HEK293 (cell line): Measurements from ENCODE around the gene TEDC2.

Source experiments
- CTCF ChIA-PET: fragments of 350-600 bp; formaldehyde crosslinking; extraction: SDS; loops from one replicate; lab custom pipeline; 2021; ENCODE audit warnings: antibody characterized with exemption; lab: Yijun Ruan, JAX
- POLR2A ChIA-PET: fragments of 300-600 bp; formaldehyde crosslinking; extraction: SDS; loops from one replicate; lab custom pipeline; 2020; ENCODE audit warnings: antibody characterized with exemption, inconsistent platforms; lab: Yijun Ruan, JAX
- H3K27ac ChIP-seq: fragments of 200-500 bp; sonication (Bioruptor generic); 2 replicates; pipeline ENCODE4 v1.5.1; 2014; ENCODE audit warnings: low read depth, low read length, control low read depth, inconsistent platforms; ENCODE audit errors: extremely low read depth
- H3K36me3 ChIP-seq, 2 experiments: fragments of 200-500 bp in 1 of 2; sonication (Bioruptor generic) in 1 of 2; 1 replicate in 1 of 2; 2 replicates in 1 of 2; pipeline ENCODE4 v1.5.1; 2014 to 2017; ENCODE audit warnings: inconsistent platforms in 2 of 2, low read length in 2 of 2; ENCODE audit not compliant: control insufficient read depth in 2 of 2, insufficient read depth in 1 of 2
- H3K4me1 ChIP-seq: fragments of 200-500 bp; sonication (Bioruptor generic); 2 replicates; pipeline ENCODE4 v1.5.1; 2014; ENCODE audit warnings: mild to moderate bottlenecking, low read length, inconsistent platforms; ENCODE audit not compliant: control insufficient read depth, insufficient read depth
- H3K4me3 ChIP-seq: 2 replicates; pipeline ENCODE4 v1.5.1; 2011; ENCODE audit warnings: low read depth, mild to moderate bottlenecking, control low read depth, low read length, moderate library complexity
- H3K9me3 ChIP-seq: fragments of 200-500 bp; sonication (Bioruptor generic); 2 replicates; pipeline ENCODE4 v1.5.1; 2014; ENCODE audit warnings: low read depth, low read length, inconsistent platforms; ENCODE audit not compliant: control insufficient read depth, insufficient read depth
- CTCF ChIP-seq: fragments of 450-650 bp; formaldehyde crosslinking; IDR thresholded peaks from 2 replicates; pipeline ENCODE4 v1.5.1; 2016; ENCODE audit warnings: missing biosample characterization, missing genetic modification characterization
- ZBTB26 ChIP-seq: fragments of 450-650 bp; formaldehyde crosslinking; optimal IDR thresholded peaks from 2 replicates; pipeline ENCODE3; 2016; ENCODE audit warnings: missing biosample characterization, mild to moderate bottlenecking, missing genetic modification characterization
- ZBTB49 ChIP-seq: fragments of 450-650 bp; formaldehyde crosslinking; IDR thresholded peaks from 2 replicates; pipeline ENCODE4 v1.5.1; 2016; ENCODE audit warnings: missing biosample characterization, missing genetic modification characterization, low read depth
- ZEB2 ChIP-seq: fragments of 450-650 bp; formaldehyde crosslinking; IDR thresholded peaks from 2 replicates; pipeline ENCODE4 v1.5.1; 2016; ENCODE audit warnings: missing biosample characterization, missing genetic modification characterization
- ZFP69B ChIP-seq: fragments of 450-650 bp; formaldehyde crosslinking; IDR thresholded peaks from 2 replicates; pipeline ENCODE4 v1.5.1; 2016; ENCODE audit warnings: missing biosample characterization, missing genetic modification characterization
- ZNF146 ChIP-seq: fragments of 450-650 bp; formaldehyde crosslinking; IDR thresholded peaks from 2 replicates; pipeline ENCODE4 v1.5.1; 2016; ENCODE audit warnings: missing biosample characterization, missing genetic modification characterization
- ZNF223 ChIP-seq: fragments of 450-650 bp; formaldehyde crosslinking; IDR thresholded peaks from 2 replicates; pipeline ENCODE4 v1.5.1; 2016; ENCODE audit warnings: missing biosample characterization, missing genetic modification characterization
- ZNF324 ChIP-seq: fragments of 450-650 bp; formaldehyde crosslinking; IDR thresholded peaks from 2 replicates; pipeline ENCODE4 v1.5.1; 2016; ENCODE audit warnings: missing biosample characterization, missing genetic modification characterization
- ZNF362 ChIP-seq: fragments of 450-650 bp; formaldehyde crosslinking; IDR thresholded peaks from 2 replicates; pipeline ENCODE4 v1.5.1; 2016; ENCODE audit warnings: missing biosample characterization, missing genetic modification characterization
- ZNF394 ChIP-seq: fragments of 450-650 bp; formaldehyde crosslinking; IDR thresholded peaks from 2 replicates; pipeline ENCODE4 v1.5.1; 2016; ENCODE audit warnings: missing biosample characterization, missing genetic modification characterization, mild to moderate bottlenecking, moderate library complexity, borderline replicate concordance
- ZNF501 ChIP-seq: fragments of 450-650 bp; formaldehyde crosslinking; IDR thresholded peaks from 2 replicates; pipeline ENCODE4 v1.5.1; 2016; ENCODE audit warnings: missing biosample characterization, missing genetic modification characterization
- ZNF510 ChIP-seq: fragments of 450-650 bp; formaldehyde crosslinking; IDR thresholded peaks from 2 replicates; pipeline ENCODE4 v1.5.1; 2018; ENCODE audit warnings: mild to moderate bottlenecking, missing genetic modification characterization, missing biosample characterization; ENCODE audit not compliant: insufficient replicate concordance
- ZNF600 ChIP-seq: fragments of 450-650 bp; formaldehyde crosslinking; IDR thresholded peaks from 2 replicates; pipeline ENCODE4 v1.5.1; 2016; ENCODE audit warnings: missing biosample characterization, missing genetic modification characterization
- ZNF701 ChIP-seq: fragments of 450-650 bp; formaldehyde crosslinking; IDR thresholded peaks from 2 replicates; pipeline ENCODE4 v1.5.1; 2016; ENCODE audit warnings: missing biosample characterization, missing genetic modification characterization
- ZSCAN18 ChIP-seq: fragments of 450-650 bp; formaldehyde crosslinking; IDR thresholded peaks from 2 replicates; pipeline ENCODE4 v1.5.1; 2016; ENCODE audit warnings: missing biosample characterization, missing genetic modification characterization

The TEDC2 gene

GRCh38 chr16:2499454-2499853, 39.5 kb downstream of the TEDC2 start:
- TF ChIP-seq ZFP69B (no peak), ZNF223 (no peak), ZNF324 (no peak), ZNF394 (tag by site-specific recombination) (no peak), ZNF501 (tag by site-specific recombination) (no peak), ZNF510 (tag by site-specific recombination) (no peak), ZNF362 (tag by site-specific recombination) (no peak), ZSCAN18 (tag by site-specific recombination) (no peak), ZNF701 (tag by site-specific recombination) (no peak), ZNF600 (no peak)
- POLR2A ChIA-PET: interaction anchor here (0.6 kb wide), 1 partner anchor 44 kb away, joined by 3 read pairs; no protein-coding TSS in a partner anchor
- H3K4me1 ChIP-seq: peaks cover 7% of the 10 kb centered on the region
- H3K27ac ChIP-seq: no peak overlapping the region
- CTCF ChIA-PET: interaction anchor here (2.6 kb wide), 1 partner anchor 304 kb away, joined by 28 read pairs; the partner anchor contains the start of gene CASKIN1
- H3K4me3 ChIP-seq: no peak overlapping the region
- peaks cover 0 to 39% of the 10 kb centered on the region in 2 experiments; a peak in 1 of 3 replicates for H3K36me3 ChIP-seq
- H3K9me3 ChIP-seq: no peaks in the 10 kb centered on the region

- POLR2A ChIA-PET: interaction anchor here (0.6 kb wide), 1 partner anchor 45 kb away, joined by 3 read pairs; no protein-coding TSS in a partner anchor
- no peak overlapping the region for H3K27ac ChIP-seq
- H3K4me1 ChIP-seq: peaks cover 7% of the 10 kb centered on the region
- CTCF ChIA-PET: interaction anchor here (0.6 to 2.6 kb wide), 2 partner anchors 32 to 305 kb away, joined by 3 to 28 read pairs; partner anchors contain the start of gene CASKIN1
- H3K9me3 ChIP-seq: no peaks in the 10 kb centered on the region
- peaks cover 0 to 39% of the 10 kb centered on the region in 2 experiments; a peak in 1 of 3 replicates for H3K36me3 ChIP-seq
- no peak overlapping the region for H3K4me3 ChIP-seq
- TF ChIP-seq ZBTB49 (tag by site-specific recombination) (no peak), ZEB2 (no peak), CTCF (tag by site-specific recombination) (no peak)
- TF ChIP-seq, all 188 proteins: peak for 0
Measured at GRCh38 chr16:2499890-2500429, 40.1 kb downstream of the TEDC2 start.

GRCh38 chr16:2500430-2500917, 40.6 kb downstream of the TEDC2 start:
- H3K9me3 ChIP-seq: no peaks in the 10 kb centered on the region
- H3K36me3 ChIP-seq: peaks cover 0 to 39% of the 10 kb centered on the region in 2 experiments; a peak in 1 of 3 replicates
- CTCF ChIA-PET: interaction anchor here (0.6 to 2.6 kb wide), 18 partner anchors 8 to 305 kb away, joined by 3 to 28 read pairs (median 4); partner anchors contain the start of genes ATP6V0C, CASKIN1, CEMP1 and TEDC2
- POLR2A ChIA-PET: interaction anchor here (1.2 to 2.1 kb wide), 5 partner anchors 26 to 345 kb away, joined by 4 to 27 read pairs (median 8); partner anchors contain the start of genes TBC1D24 and TRAF7
- H3K27ac ChIP-seq: no peak overlapping the region
- no peak overlapping the region for H3K4me3 ChIP-seq
- peaks cover 7% of the 10 kb centered on the region for H3K4me1 ChIP-seq
- TF ChIP-seq ZNF146 (tag by site-specific recombination) (0 out of 2 replicates have a peak, but pooled peaks have one; percentile 2), ZBTB26 (tag by site-specific recombination) (no peak)
